Measurements from ENCODE around the gene LPGAT1. TPM values are rescaled to one million over a fixed set of nuclear protein-coding genes. Genes with fewer than 3 reads are reported as not detected.

LPGAT1 gene
- total RNA-seq, 1 experiment from 2014 or later: 37.5 TPM

DNA sequence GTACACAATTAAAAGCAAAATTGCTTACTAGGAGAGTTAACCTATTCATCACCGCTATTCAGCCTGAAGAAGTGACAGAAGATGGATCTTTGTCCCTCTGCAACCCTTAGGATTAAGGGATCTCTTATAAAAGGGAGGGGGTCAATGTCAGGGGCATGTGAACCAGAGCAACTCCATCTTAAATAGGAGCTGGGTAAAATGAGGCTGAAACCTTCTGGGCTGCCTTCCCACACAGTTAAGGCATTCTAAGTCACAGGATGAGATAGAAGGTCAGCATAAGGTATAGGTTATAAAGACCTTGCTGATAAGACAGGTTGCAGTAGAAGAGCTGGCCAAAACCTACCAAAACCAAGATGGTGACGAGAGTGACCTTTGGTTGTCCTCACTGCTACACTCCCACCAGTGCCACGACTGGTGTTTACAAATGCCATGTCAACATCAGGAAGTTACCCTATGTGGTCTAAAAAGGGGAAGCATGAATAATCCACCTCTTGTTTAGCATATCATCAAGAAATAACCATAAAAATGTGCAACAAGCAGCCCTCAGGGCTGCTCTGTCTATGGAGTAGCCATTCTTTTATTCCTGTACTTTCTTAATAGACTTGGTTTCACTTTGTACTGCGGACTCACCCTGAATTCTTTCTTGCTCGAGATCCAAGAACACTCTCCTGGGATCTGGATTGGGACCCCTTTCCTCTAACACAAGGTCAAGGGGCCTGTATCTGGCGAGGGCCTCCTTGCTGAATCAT is 119.8 kb downstream of the LPGAT1 start:
- Histone ChIP-seq H3K36me3 (ENCODE audit: insufficient read depth, low read length, poor library complexity, severe bottlenecking) (no peaks in the 10 kb centered on the region), H3K27ac (ENCODE audit: low read depth, low read length, poor library complexity, severe bottlenecking) (no peak overlapping the region), H3K27me3 (replicated peaks; ENCODE audit: insufficient read depth, low read depth, low read length, poor library complexity) (no peaks in the 10 kb centered on the region), H3K4me3 (ENCODE audit: low read depth, low read length, poor library complexity, severe bottlenecking) (no peak overlapping the region), H3K4me1 (ENCODE audit: insufficient read depth, low read length, poor library complexity, severe bottlenecking) (peaks cover 15% of the 10 kb centered on the region), H3K9me3 (ENCODE audit: low read depth, low read length, poor library complexity, severe bottlenecking) (no peaks in the 10 kb centered on the region)
- no peak for DNase-seq (ENCODE audit: low spot score)
- BruUV-seq (replicated peaks): no TSS peak
- CTCF ChIA-PET: no interaction called here
- TF ChIP-seq EZH2 (IDR thresholded peaks at IDR 0.05; ENCODE audit: borderline replicate concordance, low read depth, low read length, poor library complexity, severe bottlenecking): no peak
- TF ChIP-seq, protein P1, sequence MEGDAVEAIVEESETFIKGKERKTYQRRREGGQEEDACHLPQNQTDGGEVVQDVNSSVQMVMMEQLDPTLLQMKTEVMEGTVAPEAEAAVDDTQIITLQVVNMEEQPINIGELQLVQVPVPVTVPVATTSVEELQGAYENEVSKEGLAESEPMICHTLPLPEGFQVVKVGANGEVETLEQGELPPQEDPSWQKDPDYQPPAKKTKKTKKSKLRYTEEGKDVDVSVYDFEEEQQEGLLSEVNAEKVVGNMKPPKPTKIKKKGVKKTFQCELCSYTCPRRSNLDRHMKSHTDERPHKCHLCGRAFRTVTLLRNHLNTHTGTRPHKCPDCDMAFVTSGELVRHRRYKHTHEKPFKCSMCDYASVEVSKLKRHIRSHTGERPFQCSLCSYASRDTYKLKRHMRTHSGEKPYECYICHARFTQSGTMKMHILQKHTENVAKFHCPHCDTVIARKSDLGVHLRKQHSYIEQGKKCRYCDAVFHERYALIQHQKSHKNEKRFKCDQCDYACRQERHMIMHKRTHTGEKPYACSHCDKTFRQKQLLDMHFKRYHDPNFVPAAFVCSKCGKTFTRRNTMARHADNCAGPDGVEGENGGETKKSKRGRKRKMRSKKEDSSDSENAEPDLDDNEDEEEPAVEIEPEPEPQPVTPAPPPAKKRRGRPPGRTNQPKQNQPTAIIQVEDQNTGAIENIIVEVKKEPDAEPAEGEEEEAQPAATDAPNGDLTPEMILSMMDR (conservative IDR thresholded peaks at IDR 0.05; ENCODE audit: low read depth, low read length): no peak
- POLR2A ChIA-PET (ENCODE audit: low non-redundant PET): no interaction called here
- intact Hi-C loops (cut with micrococcal nuclease; ENCODE audit: unreplicated experiment): no loop called here

- Histone ChIP-seq H3K36me3 (ENCODE audit: insufficient read depth, low read length, poor library complexity, severe bottlenecking) (no peaks in the 10 kb centered on the region), H3K27ac (ENCODE audit: low read depth, low read length, poor library complexity, severe bottlenecking) (no peak overlapping the region), H3K9me3 (ENCODE audit: low read depth, low read length, poor library complexity, severe bottlenecking) (no peaks in the 10 kb centered on the region), H3K4me1 (ENCODE audit: insufficient read depth, low read length, poor library complexity, severe bottlenecking) (peaks cover 13% of the 10 kb centered on the region), H3K27me3 (replicated peaks; ENCODE audit: insufficient read depth, low read depth, low read length, poor library complexity) (no peaks in the 10 kb centered on the region), H3K4me3 (ENCODE audit: low read depth, low read length, poor library complexity, severe bottlenecking) (no peak overlapping the region)
- ChIA-PET CTCF (interaction anchor here (1.0 kb wide), 1 partner anchor 327 kb away, joined by 3 read pairs; the partner anchor contains the start of genes DTL and INTS7), POLR2A (ENCODE audit: low non-redundant PET) (no interaction called here)
- peak; percentile 64 for DNase-seq (ENCODE audit: low spot score)
- TF ChIP-seq, protein P1 (conservative IDR thresholded peaks at IDR 0.05; ENCODE audit: low read depth, low read length): no peak
- no peak for TF ChIP-seq EZH2 (IDR thresholded peaks at IDR 0.05; ENCODE audit: borderline replicate concordance, low read depth, low read length, poor library complexity, severe bottlenecking)
- intact Hi-C loops (cut with micrococcal nuclease; ENCODE audit: unreplicated experiment): no loop called here
- BruUV-seq (replicated peaks): no TSS peak
Measured at GRCh38 chr1:211708926-211709325, 121.6 kb downstream of the LPGAT1 start.

DNA sequence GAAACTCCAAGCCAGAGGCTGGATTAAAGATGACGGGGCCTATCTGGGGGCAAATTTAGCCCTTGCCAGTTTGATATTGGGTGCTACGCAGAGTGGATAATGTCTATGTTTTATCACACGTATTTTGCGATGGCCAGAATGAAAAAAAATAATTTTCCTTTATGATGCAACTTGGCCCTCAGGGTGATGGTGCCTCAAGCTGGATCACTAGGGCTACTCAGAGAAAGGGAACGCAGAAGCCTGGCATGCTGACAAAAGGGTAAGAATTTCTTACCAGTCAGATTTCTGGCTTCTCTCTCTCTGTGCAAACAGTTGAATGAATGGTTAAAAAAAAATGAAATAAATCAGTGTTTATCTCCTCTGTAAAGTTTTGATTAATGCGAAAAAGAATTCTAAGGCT is 122.6 kb downstream of the LPGAT1 start:
- no peaks in the 10 kb centered on the region for H3K27me3 ChIP-seq (replicated peaks; ENCODE audit: insufficient read depth, low read depth, low read length, poor library complexity)
- intact Hi-C loops (cut with micrococcal nuclease; ENCODE audit: unreplicated experiment): no loop called here
- H3K4me1 ChIP-seq (ENCODE audit: insufficient read depth, low read length, poor library complexity, severe bottlenecking): peaks cover 13% of the 10 kb centered on the region
- no peaks in the 10 kb centered on the region for H3K36me3 ChIP-seq (ENCODE audit: insufficient read depth, low read length, poor library complexity, severe bottlenecking)
- no peak overlapping the region for H3K4me3 ChIP-seq (ENCODE audit: low read depth, low read length, poor library complexity, severe bottlenecking)
- BruUV-seq (replicated peaks): no TSS peak
- no peaks in the 10 kb centered on the region for H3K9me3 ChIP-seq (ENCODE audit: low read depth, low read length, poor library complexity, severe bottlenecking)
- TF ChIP-seq, protein P1 (conservative IDR thresholded peaks at IDR 0.05; ENCODE audit: low read depth, low read length): no peak
- no peak for TF ChIP-seq EZH2 (IDR thresholded peaks at IDR 0.05; ENCODE audit: borderline replicate concordance, low read depth, low read length, poor library complexity, severe bottlenecking)
- POLR2A ChIA-PET (ENCODE audit: low non-redundant PET): interaction anchor here (0.6 kb wide), 1 partner anchor 863 kb away, joined by 3 read pairs; no protein-coding TSS in a partner anchor
- CTCF ChIA-PET: interaction anchor here (1.0 kb wide), 1 partner anchor 328 kb away, joined by 3 read pairs; the partner anchor contains the start of genes DTL and INTS7
- no peak for DNase-seq (ENCODE audit: low spot score)
- H3K27ac ChIP-seq (ENCODE audit: low read depth, low read length, poor library complexity, severe bottlenecking): no peak overlapping the region

Data from A673 (cell line).